SW480 (cell line): ENCODE measurements around the gene TMEM44.
"Not testable (repeated sequence)": the region's sequence is repeated elsewhere in the genome, so short reads cannot be mapped to it uniquely, and the experiment has no call there.

ENCODE experiments used
- DNase-seq: peaks from one replicate; pipeline ENCODE4 v3.0.0-alpha.2; 2016; ENCODE audit warnings: low spot score

Gene TMEM44

GRCh38 chr3:194608981-194609380 is 24.2 kb downstream of the TMEM44 start:
- no peak for DNase-seq

GRCh38 chr3:194607592-194608389 is 25.4 kb downstream of the TMEM44 start:
- DNase-seq, result no peak

GRCh38 chr3:194606941-194607340 is 26.3 kb downstream of the TMEM44 start:
- no peak for DNase-seq

GRCh38 chr3:194606163-194606562 is 27.1 kb downstream of the TMEM44 start:
- DNase-seq, result no peak

GRCh38 chr3:194605314-194605713 is 27.9 kb downstream of the TMEM44 start:
- DNase-seq, result not testable (repeated sequence)

GRCh38 chr3:194604837-194605236 is 28.4 kb downstream of the TMEM44 start:
- no peak for DNase-seq

- DNase-seq, result no peak
Measured at GRCh38 chr3:194604126-194604525, 29.1 kb downstream of the TMEM44 start.

GRCh38 chr3:194602669-194603171 is 30.5 kb downstream of the TMEM44 start:
- DNase-seq, result no peak

GRCh38 chr3:194598771-194599557 is 34.3 kb downstream of the TMEM44 start:
- DNase-seq, result no peak

GRCh38 chr3:194596906-194597305 is 36.3 kb downstream of the TMEM44 start:
- DNase-seq, result no peak

- DNase-seq, result peak; percentile 91
Measured at GRCh38 chr3:194592798-194593752, 40.1 kb downstream of the TMEM44 start.

GRCh38 chr3:194588741-194589140 is 44.5 kb downstream of the TMEM44 start:
- DNase-seq, result no peak

GRCh38 chr3:194588236-194588635 is 45.0 kb downstream of the TMEM44 start:
- DNase-seq, result no peak

- DNase-seq, result no peak
Measured at GRCh38 chr3:194587438-194587931, 45.7 kb downstream of the TMEM44 start.

- no peak for DNase-seq
Measured at GRCh38 chr3:194586836-194587235, 46.4 kb downstream of the TMEM44 start.

GRCh38 chr3:194585880-194586281 is 47.3 kb downstream of the TMEM44 start:
- no peak for DNase-seq

GRCh38 chr3:194584866-194585265 is 48.4 kb downstream of the TMEM44 start:
- DNase-seq, result no peak

- no peak for DNase-seq
Measured at GRCh38 chr3:194584320-194584776, 48.9 kb downstream of the TMEM44 start.

- DNase-seq, result no peak
Measured at GRCh38 chr3:194582196-194582905, 50.9 kb downstream of the TMEM44 start.

- DNase-seq, result no peak
Measured at GRCh38 chr3:194579091-194579606, 54.1 kb downstream of the TMEM44 start.
